ENCODE results near the gene ATP5MC3.

Gene ATP5MC3

DNA sequence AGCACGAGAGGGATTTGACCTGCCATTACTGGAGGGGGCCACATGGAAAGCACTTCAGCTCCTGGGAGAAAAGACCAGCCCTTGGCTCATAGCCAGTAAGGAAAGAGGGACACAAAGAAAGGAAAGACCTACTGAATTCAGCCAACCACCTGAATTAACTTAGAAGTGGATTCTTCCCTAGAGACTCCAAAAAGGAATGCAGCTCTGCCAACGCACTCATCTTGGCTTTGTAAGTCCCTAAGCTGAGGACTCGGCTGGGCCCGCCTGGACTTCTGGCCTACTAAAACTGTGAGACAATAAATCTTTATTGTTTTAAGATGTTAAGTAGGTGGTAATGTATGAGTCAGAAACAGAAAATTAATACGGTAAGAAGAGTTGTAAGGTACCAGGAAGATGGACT, 25.0 kb downstream of the ATP5MC3 start:
- no peak for DNase-seq (ENCODE audit: low spot score)
- H3K27me3 Mint-ChIP-seq (ENCODE audit: low read depth): no peaks in the 10 kb centered on the region
- H3K9me3 Mint-ChIP-seq: no peaks in the 10 kb centered on the region
- peaks cover 26% of the 10 kb centered on the region for H3K4me1 Mint-ChIP-seq (ENCODE audit: low read depth)
- no peak overlapping the region for H3K4me3 Mint-ChIP-seq
- peaks cover 17% of the 10 kb centered on the region for H3K36me3 Mint-ChIP-seq (ENCODE audit: low read depth)
- H3K27ac Mint-ChIP-seq: no peak overlapping the region

DNA sequence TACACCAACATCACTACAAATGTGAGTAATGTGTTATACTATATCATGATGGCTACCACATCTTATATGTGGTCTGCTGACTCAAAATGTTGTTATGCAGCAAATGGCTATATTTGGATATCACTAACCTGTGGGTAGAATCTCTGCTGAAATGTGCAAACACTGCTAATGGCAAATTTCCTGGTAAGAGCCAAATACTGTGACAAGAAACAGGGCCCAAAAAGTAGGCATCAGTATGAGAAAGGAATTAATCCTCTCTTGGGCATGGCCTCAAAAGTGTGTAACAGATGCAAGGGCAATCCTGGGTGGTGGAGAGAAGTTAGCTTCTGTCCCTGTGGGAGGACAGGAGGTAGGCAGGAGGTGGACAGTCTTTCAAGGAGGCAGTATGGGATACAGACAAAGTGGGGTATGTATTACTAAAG, 26.8 kb downstream of the ATP5MC3 start:
- Mint-ChIP-seq H3K9me3 (no peaks in the 10 kb centered on the region), H3K36me3 (ENCODE audit: low read depth) (peaks cover 16% of the 10 kb centered on the region), H3K4me1 (ENCODE audit: low read depth) (peaks cover 28% of the 10 kb centered on the region), H3K27ac (peak overlapping the region; percentile 86), H3K27me3 (ENCODE audit: low read depth) (no peaks in the 10 kb centered on the region), H3K4me3 (peak overlapping the region; percentile 56)
- DNase-seq (ENCODE audit: low spot score): peak; percentile 36

DNA sequence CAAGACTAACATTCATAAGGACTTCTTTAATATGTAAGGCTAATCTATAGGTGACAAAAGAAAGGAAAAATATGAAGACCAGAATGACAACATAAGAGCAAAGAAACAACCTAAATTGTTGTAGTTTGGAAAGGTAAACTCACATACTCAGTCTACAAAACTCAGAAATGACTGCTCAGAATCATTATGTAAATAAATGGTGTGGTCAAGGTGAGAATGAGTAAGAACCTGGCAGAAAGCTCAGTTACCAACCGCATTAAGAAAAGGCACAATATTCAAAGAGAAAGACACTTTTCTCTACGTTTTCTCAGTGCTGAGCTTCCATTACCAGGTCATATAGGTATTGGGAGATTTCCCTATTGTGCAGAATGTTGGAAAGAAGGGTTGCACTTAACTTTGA, 29.3 kb downstream of the ATP5MC3 start:
- DNase-seq (ENCODE audit: low spot score): no peak
- Mint-ChIP-seq H3K4me3 (no peak overlapping the region), H3K36me3 (ENCODE audit: low read depth) (peaks cover 26% of the 10 kb centered on the region)

DNA sequence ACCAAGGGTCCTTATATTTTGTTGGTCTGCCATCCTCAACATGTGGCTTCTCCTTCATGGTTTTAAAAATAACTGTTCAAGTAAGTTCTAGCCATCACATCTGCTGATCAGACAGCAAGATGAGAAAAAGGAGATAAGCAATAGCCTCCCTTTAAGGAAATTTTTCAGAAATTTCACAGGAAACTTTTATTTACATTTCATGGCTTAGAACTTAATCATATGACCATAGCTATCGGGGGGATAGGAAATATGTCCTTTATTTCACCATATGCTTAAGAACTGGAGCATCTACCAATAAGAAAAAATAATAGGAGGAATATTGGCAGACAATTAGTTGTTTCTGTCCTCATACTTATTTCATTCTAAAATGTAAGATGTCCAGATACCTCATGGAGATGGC, 29.7 kb downstream of the ATP5MC3 start:
- no peak overlapping the region for H3K4me3 Mint-ChIP-seq
- H3K27me3 Mint-ChIP-seq (ENCODE audit: low read depth): no peaks in the 10 kb centered on the region
- no peak overlapping the region for H3K27ac Mint-ChIP-seq
- no peaks in the 10 kb centered on the region for H3K9me3 Mint-ChIP-seq
- peaks cover 25% of the 10 kb centered on the region for H3K36me3 Mint-ChIP-seq (ENCODE audit: low read depth)
- DNase-seq (ENCODE audit: low spot score): no peak
- H3K4me1 Mint-ChIP-seq (ENCODE audit: low read depth): peaks cover 33% of the 10 kb centered on the region

More for the DNA sequence above, 29.3 kb downstream of the ATP5MC3 start:
- Mint-ChIP-seq H3K27ac (no peak overlapping the region), H3K4me1 (ENCODE audit: low read depth) (peaks cover 33% of the 10 kb centered on the region), H3K9me3 (no peaks in the 10 kb centered on the region), H3K27me3 (ENCODE audit: low read depth) (no peaks in the 10 kb centered on the region)

DNA sequence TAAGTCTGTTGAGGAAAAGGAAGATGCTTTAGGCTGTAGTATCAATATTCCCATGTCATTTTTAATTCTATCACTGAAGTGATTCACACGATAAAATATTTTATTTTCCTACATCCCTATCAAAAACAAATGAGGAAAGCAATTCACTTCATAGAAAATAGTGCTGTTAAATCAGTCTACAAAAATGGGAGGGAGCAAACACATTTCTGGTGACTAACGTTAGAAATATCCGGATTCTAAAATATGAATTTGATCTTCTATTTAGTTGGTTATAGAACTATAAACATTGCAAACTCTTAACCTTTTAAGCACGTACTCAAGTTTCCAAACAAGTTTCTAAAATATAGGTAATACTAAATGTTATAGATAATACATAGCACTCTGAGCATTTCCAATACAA, 34.3 kb downstream of the ATP5MC3 start:
- peaks cover 25% of the 10 kb centered on the region for H3K36me3 Mint-ChIP-seq (ENCODE audit: low read depth)
- DNase-seq (ENCODE audit: low spot score): no peak
- no peak overlapping the region for H3K4me3 Mint-ChIP-seq
- no peak overlapping the region for H3K27ac Mint-ChIP-seq
- H3K27me3 Mint-ChIP-seq (ENCODE audit: low read depth): no peaks in the 10 kb centered on the region
- H3K4me1 Mint-ChIP-seq (ENCODE audit: low read depth): peaks cover 16% of the 10 kb centered on the region
- no peaks in the 10 kb centered on the region for H3K9me3 Mint-ChIP-seq

DNA sequence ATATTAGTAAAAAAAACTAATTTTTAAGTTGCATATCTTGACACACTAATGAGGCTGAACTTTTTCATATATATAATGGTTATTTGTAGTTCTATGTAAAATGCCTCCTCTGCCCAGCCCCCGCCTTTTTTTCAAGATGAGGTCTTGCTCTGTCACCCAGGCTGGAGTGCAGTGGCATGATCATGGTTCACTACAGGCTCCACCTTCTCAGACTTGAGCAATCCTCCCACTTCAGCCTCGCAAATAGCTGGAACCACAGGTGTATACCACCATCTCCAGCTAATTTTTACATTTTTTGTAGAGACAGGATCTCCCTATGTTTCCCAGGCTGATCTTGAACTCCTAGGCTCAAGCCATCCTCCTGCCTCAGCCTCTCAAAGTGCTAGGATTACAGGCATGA, 37.8 kb downstream of the ATP5MC3 start:
- Mint-ChIP-seq H3K4me1 (ENCODE audit: low read depth) (peaks cover 9% of the 10 kb centered on the region), H3K27me3 (ENCODE audit: low read depth) (no peaks in the 10 kb centered on the region), H3K27ac (no peak overlapping the region), H3K36me3 (ENCODE audit: low read depth) (peaks cover 23% of the 10 kb centered on the region), H3K4me3 (no peak overlapping the region), H3K9me3 (no peaks in the 10 kb centered on the region)
- no peak for DNase-seq (ENCODE audit: low spot score)

DNA sequence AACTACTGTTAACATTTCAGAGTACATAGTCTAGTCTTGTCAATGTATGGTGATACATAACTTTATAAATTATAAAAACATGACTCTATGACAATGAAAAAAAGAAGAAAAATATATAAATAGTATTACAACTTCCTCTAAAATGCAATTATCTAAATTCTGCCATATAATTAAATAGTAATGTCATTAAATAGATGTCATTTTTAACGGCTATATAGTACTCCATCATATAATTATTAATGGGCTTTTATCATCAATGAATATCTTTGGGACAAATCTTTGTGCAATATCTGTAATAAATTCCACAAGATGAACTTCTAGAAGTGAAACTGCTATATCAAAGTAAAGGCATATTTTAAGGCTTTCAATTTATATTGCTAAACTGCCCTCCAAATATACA, 38.3 kb downstream of the ATP5MC3 start:
- H3K27ac Mint-ChIP-seq: no peak overlapping the region
- H3K27me3 Mint-ChIP-seq (ENCODE audit: low read depth): no peaks in the 10 kb centered on the region
- H3K4me1 Mint-ChIP-seq (ENCODE audit: low read depth): peaks cover 12% of the 10 kb centered on the region
- DNase-seq (ENCODE audit: low spot score): no peak
- no peaks in the 10 kb centered on the region for H3K9me3 Mint-ChIP-seq
- H3K4me3 Mint-ChIP-seq: no peak overlapping the region
- H3K36me3 Mint-ChIP-seq (ENCODE audit: low read depth): peaks cover 28% of the 10 kb centered on the region

DNA sequence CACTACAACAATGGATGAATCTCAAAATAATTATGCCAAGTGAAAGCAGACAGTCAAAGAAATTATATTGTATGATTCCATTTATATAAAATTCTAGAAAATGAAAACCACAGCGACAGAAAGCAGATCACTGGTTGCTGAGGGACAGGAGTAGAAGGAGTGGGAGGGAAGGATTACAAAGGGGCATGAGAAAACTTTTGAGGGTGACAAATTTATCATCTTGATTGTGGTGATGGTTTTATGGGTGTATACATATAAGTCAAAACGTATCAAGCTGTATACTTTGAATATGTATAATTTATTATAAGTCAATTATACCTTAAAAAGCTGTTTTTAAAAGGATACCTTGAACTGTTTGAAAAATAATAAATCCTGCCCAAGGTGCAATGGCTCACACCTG, 41.2 kb downstream of the ATP5MC3 start:
- DNase-seq (ENCODE audit: low spot score): no peak
- H3K36me3 Mint-ChIP-seq (ENCODE audit: low read depth): peaks cover 41% of the 10 kb centered on the region
- H3K4me1 Mint-ChIP-seq (ENCODE audit: low read depth): peaks cover 16% of the 10 kb centered on the region
- H3K27ac Mint-ChIP-seq: no peak overlapping the region
- H3K9me3 Mint-ChIP-seq: no peaks in the 10 kb centered on the region
- H3K4me3 Mint-ChIP-seq: no peak overlapping the region
- no peaks in the 10 kb centered on the region for H3K27me3 Mint-ChIP-seq (ENCODE audit: low read depth)

DNA sequence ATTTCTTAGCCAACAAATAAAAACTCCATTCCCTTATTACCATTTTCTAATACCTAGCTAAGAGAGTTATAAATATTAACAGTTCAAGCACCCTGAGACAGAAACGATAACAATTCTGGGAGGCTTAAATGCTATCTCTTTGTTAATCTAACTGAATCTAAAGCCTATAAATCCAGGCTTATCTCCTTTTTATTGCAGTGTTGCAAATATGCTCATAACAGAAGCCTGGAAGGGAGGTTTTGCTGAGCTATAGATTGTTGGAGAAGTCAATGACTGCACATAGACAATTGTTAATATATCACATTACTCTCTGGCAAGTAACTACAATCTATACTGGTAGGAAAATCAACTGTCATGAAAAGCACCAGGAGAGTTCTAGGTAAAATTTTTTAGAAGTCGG, 43.7 kb downstream of the ATP5MC3 start:
- Mint-ChIP-seq H3K27ac (no peak overlapping the region), H3K36me3 (ENCODE audit: low read depth) (peaks cover 44% of the 10 kb centered on the region), H3K4me1 (ENCODE audit: low read depth) (peaks cover 18% of the 10 kb centered on the region), H3K9me3 (no peaks in the 10 kb centered on the region), H3K4me3 (no peak overlapping the region), H3K27me3 (ENCODE audit: low read depth) (no peaks in the 10 kb centered on the region)
- no peak for DNase-seq (ENCODE audit: low spot score)

DNA sequence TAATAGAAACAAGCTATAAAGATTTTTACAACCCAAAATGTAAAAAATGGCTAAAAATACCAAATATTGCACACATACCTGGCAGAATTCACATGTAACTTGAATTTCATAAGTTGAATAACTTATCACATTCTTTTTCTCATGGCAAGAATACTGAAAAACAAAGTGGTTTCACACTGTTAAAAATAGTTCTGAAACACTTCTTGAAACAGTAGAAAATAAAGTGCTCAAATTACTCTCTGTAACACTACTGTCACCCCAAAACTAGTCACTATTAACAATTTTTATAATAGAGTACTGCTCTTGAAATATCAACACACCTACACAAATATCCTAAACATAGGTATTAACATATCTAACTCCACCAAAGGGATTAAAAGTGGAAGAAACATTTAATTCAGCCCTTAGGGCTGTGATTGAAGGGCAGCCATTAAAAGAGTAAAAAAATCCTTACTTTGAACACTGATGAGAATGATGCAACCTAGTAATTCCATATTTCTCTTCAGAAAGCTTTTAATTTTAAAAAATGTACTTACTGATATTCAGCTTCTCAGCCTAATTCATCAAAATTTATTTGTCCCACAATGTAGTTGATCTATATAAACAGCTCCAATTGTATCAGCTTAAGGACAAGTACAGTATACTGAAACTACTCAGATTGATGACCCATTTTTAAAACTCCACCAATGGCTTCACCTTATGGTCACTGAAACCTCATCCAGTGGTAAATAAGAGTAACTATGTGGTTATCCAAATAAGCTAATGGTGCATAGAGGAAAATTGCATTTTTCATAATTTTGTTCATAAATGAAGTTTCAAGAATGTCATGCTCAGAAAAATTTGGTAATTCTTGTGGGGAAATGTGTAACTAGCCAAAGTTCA, 44.9 kb downstream of the ATP5MC3 start:
- Mint-ChIP-seq H3K27ac (no peak overlapping the region), H3K27me3 (ENCODE audit: low read depth) (no peaks in the 10 kb centered on the region), H3K4me1 (ENCODE audit: low read depth) (peaks cover 16% of the 10 kb centered on the region), H3K4me3 (no peak overlapping the region), H3K36me3 (ENCODE audit: low read depth) (peaks cover 41% of the 10 kb centered on the region), H3K9me3 (no peaks in the 10 kb centered on the region)
- no peak for DNase-seq (ENCODE audit: low spot score)

DNA sequence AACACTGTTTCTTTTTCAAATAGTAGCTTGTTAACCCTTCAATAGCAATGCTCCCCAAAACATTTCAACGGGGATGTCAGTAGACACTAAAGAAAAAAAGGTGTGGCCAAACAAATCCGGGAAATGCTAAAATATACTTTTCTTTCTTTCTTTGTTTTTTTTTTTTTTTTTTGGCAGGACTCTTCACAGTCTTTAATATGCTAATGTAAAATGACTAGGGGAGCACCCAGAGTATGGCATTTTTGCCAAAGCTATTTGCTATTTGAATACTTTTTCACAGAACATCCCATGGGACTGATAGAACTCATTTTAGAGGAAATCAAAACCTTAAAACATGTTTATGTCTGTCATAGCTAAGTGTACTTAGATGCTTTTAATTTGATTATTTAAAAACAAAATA, 45.6 kb downstream of the ATP5MC3 start:
- Mint-ChIP-seq H3K27ac (no peak overlapping the region), H3K4me1 (ENCODE audit: low read depth) (peaks cover 18% of the 10 kb centered on the region), H3K27me3 (ENCODE audit: low read depth) (no peaks in the 10 kb centered on the region)

DNA sequence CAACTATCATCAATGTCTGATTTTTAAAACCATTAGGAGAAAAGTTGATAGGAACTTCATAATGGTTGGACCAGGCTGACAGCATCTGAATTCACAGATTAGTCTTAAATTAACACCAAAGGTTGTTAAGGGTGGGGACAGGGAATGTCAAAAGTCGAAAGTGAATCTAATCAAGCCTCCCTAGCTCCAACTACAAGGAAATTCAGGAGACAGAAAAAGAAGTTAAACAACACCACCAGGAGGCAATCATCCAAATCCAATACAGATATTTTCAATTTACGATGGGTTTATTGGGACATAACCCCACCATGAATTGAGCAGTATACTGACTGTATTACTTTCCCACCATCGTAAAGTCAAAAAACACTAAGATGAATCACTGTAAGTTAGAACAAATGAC, 46.3 kb downstream of the ATP5MC3 start:
- Mint-ChIP-seq H3K36me3 (ENCODE audit: low read depth) (peaks cover 39% of the 10 kb centered on the region), H3K9me3 (no peaks in the 10 kb centered on the region), H3K27me3 (ENCODE audit: low read depth) (no peaks in the 10 kb centered on the region), H3K4me1 (ENCODE audit: low read depth) (peaks cover 18% of the 10 kb centered on the region), H3K27ac (no peak overlapping the region), H3K4me3 (no peak overlapping the region)
- no peak for DNase-seq (ENCODE audit: low spot score)

More for the DNA sequence above, 45.6 kb downstream of the ATP5MC3 start:
- no peak overlapping the region for H3K4me3 Mint-ChIP-seq
- peaks cover 38% of the 10 kb centered on the region for H3K36me3 Mint-ChIP-seq (ENCODE audit: low read depth)
- no peak for DNase-seq (ENCODE audit: low spot score)
- no peaks in the 10 kb centered on the region for H3K9me3 Mint-ChIP-seq

DNA sequence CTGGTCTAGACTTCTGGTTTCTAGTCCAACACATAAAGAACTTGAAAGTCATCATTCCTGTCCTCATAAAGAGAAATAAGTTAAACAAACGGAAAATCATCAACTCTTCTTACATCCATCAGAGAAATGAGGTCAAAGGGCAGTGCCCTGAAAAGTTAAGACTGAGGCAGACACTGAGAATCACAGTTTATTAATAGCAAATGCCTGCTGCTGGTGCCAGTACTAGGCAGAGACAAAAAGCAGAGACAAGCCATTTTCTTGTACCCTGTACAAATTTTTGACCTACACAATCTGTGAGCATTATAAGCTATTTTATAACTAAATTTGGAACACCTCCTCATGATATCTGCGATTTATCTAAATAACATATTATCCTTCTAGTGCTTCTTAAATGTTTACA, 50.3 kb downstream of the ATP5MC3 start:
- Mint-ChIP-seq H3K4me1 (ENCODE audit: low read depth) (peaks cover 5% of the 10 kb centered on the region), H3K36me3 (ENCODE audit: low read depth) (peaks cover 39% of the 10 kb centered on the region), H3K4me3 (no peak overlapping the region)

DNA sequence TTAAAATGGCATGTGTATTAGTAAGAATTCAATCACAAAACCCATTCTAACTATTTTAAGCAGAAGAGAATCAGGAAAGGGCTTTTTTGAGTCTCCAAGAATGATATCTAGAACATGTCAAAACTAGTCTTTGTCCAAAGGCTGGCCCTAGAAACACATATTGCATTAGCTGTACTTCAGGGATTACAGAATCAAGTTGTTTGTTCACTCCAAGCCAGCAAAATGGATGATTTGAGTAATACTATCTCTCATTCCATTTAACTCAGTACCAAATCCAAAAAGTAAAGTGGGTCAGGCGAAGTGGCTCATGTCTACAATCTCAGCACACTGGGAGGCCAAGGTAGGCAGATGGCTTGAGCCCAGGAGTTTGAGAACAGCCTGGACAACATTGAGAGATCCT, 54.8 kb downstream of the ATP5MC3 start:
- Mint-ChIP-seq H3K4me3 (no peak overlapping the region), H3K4me1 (ENCODE audit: low read depth) (peaks cover 4% of the 10 kb centered on the region), H3K27ac (no peak overlapping the region), H3K27me3 (ENCODE audit: low read depth) (no peaks in the 10 kb centered on the region), H3K36me3 (ENCODE audit: low read depth) (peaks cover 27% of the 10 kb centered on the region), H3K9me3 (no peaks in the 10 kb centered on the region)
- DNase-seq (ENCODE audit: low spot score): no peak

More for the DNA sequence above, 50.3 kb downstream of the ATP5MC3 start:
- Mint-ChIP-seq H3K9me3 (no peaks in the 10 kb centered on the region), H3K27ac (no peak overlapping the region), H3K27me3 (ENCODE audit: low read depth) (no peaks in the 10 kb centered on the region)
- DNase-seq (ENCODE audit: low spot score): no peak
